ENCODE results near the gene IP6K1.
"Not testable (repeated sequence)": the region's sequence is repeated elsewhere in the genome, so short reads cannot be mapped to it uniquely, and the experiment has no call there.

Gene IP6K1

DNA sequence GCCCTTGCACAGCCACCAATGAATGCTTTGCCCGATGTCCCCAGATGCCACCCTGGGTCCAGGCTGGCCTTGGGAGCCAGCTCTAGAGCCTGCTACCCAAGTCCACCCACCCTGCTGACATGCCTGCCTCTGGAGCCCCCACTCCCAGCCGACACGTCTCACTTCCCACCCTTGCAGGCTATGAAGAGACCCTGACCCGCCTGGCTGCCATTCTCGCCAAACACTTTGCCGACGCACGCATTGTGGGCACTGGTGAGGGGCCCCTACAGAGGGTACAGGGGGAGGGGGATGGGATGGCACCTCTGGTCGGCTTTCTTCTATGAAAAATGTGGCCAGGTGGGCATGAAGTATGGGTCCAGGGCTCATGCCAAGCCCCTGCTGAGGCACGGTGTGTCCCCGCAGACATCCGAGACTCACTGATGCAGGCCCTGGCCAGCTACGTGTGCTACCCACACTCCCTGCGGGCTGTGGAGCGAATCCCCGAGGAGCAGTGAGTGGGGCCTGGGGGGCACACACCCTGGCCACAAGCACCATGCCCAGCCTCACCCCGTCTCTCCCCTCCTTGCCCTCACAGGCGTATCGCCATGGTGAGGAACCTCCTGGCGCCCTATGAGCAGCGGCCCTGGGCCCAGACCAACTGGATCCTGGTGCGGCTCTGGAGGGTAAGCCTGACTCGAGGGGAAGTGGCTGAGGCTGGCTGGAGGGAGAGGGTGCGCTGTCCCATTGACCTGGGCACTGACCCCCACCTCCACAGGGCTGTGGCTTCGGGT is 72.8 kb downstream of the IP6K1 start:
- in situ Hi-C loops (cut with MboI; ENCODE audit: low sequenced_read_pairs), result no loop called here

GRCh38 chr3:49712631-49713317 is 73.6 kb downstream of the IP6K1 start:
- in situ Hi-C loops (cut with MboI; ENCODE audit: low sequenced_read_pairs), result no loop called here

DNA sequence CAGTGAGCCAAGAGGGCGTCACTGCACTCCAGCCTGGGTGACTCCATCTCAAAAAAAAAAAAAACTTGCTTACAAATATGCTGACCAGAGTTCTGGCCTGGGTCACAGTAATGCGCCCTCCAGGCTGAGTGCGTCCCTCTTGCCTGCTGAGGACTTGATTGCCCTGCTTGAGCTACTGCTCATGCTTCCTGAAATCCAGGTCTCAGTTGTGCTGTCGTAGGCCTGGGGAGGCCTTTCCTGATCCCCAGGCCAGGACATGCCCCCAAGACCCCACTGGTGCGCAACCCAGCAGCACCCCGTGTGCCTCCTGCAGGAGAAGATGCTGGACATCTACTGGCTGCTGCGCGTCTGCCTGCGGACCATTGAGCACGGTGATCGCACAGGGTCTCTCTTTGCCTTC is 74.2 kb downstream of the IP6K1 start:
- in situ Hi-C loops (cut with MboI; ENCODE audit: low sequenced_read_pairs), result no loop called here

DNA sequence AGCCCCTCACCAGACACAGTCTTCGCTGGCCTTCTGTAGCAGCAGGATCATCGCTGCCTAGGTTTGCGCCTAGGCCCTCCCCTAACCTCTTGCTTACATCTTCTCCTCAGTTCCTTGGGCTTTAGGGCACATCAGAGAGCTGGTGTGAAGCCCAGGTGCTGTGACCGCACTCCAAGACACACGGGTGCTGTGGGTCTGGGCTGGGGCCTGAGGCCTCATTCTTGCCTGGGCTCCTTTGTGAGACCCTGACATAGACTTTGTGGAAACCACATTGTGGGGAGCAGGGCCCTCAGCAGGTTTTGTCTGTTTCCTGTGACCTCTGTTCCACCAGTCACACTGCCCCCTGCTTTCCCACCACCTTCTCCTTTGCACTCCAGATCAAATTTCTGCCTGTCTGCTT is 74.9 kb downstream of the IP6K1 start:
- in situ Hi-C loops (cut with MboI; ENCODE audit: low sequenced_read_pairs), result no loop called here

GRCh38 chr3:49709852-49710251 is 76.5 kb downstream of the IP6K1 start:
- in situ Hi-C loops (cut with MboI; ENCODE audit: low sequenced_read_pairs), result no loop called here

GRCh38 chr3:49707113-49707480 is 79.2 kb downstream of the IP6K1 start:
- in situ Hi-C loops (cut with MboI; ENCODE audit: low sequenced_read_pairs), result no loop called here

GRCh38 chr3:49706456-49707112 is 79.8 kb downstream of the IP6K1 start:
- in situ Hi-C loops (cut with MboI; ENCODE audit: low sequenced_read_pairs), result no loop called here

- in situ Hi-C loops (cut with MboI; ENCODE audit: low sequenced_read_pairs), result no loop called here
Measured at GRCh38 chr3:49705390-49705960, 80.9 kb downstream of the IP6K1 start.

DNA sequence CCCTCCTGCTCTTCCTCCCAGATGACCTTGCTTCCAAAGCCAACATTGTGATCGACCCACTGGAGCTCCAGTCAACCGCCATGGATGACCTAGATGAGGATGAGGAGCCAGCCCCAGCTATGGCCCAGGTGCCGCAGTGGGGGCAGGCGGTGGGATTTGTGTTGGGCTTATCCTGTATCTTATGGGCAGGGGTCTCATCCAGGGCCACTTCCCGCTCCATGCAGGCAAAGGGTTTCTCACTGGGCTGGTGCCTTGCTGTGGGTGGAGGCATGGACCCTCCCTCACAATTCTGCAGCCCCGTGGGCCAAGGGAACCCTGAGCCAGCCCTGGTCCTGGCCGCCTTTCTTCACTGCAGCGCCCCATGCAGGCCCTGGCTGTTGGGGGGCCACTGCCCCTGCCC is 81.7 kb downstream of the IP6K1 start:
- in situ Hi-C loops (cut with MboI; ENCODE audit: low sequenced_read_pairs), result no loop called here

GRCh38 chr3:49703956-49704355 is 82.4 kb downstream of the IP6K1 start:
- in situ Hi-C loops (cut with MboI; ENCODE audit: low sequenced_read_pairs), result no loop called here

DNA sequence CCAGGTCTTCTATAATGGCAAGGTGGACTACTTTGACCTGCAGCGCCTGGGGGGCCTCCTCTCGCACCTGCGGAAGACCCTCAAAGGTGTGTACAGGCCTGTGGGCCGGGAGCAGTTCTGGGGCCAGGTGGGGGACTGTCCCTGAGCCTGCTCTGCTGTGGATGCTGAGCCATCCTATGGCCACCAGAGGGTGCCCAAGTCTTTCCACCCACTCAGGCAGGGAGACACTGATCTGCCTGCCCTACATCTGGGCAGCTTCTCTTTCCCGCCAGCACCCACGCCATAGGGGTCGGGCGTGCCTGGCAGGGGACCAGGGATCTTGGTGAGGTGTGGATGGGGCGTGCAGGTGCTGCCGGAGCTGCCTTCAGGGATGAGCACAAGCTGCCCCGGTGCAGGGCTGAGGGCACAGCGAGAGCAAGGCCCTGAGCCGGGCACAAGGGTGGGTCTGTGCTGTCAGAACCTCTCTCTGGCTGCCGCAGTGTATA is 82.9 kb downstream of the IP6K1 start:
- in situ Hi-C loops (cut with MboI; ENCODE audit: low sequenced_read_pairs), result no loop called here

GRCh38 chr3:49702672-49703071 is 83.7 kb downstream of the IP6K1 start:
- in situ Hi-C loops (cut with MboI; ENCODE audit: low sequenced_read_pairs), result no loop called here

GRCh38 chr3:49701388-49702077 is 84.8 kb downstream of the IP6K1 start:
- in situ Hi-C loops (cut with MboI; ENCODE audit: low sequenced_read_pairs), result no loop called here

DNA sequence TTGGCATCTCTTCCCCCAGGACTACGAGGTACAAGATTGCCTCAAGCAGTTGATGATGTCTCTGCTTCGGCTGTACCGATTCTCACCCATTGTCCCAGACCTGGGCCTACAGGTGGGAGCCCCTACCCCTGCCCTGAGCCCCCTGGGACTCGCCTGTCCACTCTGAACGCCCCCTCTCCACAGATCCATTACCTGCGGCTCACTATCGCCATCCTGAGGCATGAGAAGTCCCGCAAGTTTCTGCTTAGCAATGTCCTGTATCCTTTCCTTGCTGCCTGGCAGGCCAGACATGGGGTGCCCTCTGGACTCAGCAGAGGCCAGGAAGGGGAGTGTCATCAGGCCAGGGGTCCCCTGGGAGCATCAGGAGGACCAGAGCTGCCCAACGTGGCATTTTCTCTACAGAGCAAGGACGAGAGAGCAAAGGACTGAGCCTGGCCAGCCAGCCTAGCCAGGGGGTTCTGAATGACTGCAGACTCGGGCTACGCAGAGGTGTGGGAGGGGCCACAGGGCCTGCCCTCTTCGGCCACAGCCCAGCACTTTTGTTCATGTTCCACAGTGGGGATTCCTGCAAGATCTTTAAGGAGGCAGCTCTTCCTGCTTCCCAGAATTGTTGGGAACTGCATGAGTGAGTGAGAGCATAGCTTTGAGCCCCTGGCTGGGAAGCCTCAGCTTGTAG is 85.8 kb downstream of the IP6K1 start:
- in situ Hi-C loops (cut with MboI; ENCODE audit: low sequenced_read_pairs), result no loop called here

DNA sequence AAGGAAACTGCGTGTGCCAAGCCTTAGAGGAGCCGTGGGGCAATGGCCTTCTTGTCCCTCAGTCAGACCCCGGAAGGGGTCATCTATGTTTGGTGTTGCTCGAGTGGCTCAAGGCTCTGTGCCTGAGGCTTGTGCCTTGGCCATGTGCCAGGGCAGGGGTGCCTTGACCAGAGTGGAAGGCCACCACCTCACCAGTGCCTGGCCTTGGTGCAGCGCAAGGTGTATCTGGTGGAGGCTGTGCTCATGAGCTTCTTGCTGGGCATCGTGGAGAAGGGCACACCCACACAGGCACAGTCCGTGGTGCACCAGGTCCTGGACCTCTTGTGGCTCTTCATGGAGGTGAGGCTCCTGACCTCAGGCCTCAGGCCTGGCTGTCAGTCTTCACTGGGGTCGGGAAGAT is 86.3 kb downstream of the IP6K1 start:
- in situ Hi-C loops (cut with MboI; ENCODE audit: low sequenced_read_pairs), result no loop called here

DNA sequence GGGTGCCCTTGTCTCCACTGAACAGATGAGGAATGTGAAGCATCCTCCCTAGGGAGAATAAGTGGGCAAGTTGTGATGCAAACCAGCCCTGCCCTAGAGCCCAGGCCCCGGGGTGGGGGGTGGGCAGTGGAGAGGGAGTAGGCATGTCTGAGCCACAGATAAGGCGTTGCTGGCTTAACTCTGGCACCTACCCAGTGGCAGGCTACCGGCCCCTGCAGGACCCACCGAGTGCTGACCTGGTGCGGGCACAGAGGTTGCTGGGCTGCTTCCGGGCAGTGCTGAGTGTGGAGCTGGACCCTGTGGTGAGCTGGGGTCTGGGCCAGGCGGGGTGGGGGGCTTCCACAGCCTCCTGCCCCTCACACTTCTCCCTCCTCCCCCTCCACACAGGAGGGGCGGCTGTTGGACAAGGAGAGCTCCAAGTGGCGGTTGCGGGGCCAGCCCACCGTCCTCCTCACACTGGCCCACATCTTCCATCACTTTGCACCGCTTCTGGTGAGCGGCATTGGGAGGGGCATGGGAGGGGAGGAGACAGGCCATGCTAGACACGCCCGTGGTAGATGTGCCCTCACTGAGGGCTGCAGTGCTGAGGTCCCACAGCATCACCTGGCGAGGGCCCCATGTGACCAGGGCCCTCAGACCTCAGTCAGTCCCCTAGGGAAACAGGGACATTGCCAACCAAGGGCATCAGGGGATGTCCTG is 86.9 kb downstream of the IP6K1 start:
- in situ Hi-C loops (cut with MboI; ENCODE audit: low sequenced_read_pairs), result no loop called here

- in situ Hi-C loops (cut with MboI; ENCODE audit: low sequenced_read_pairs), result not testable (repeated sequence)
Measured at GRCh38 chr3:49695350-49696015, 90.9 kb downstream of the IP6K1 start.

GRCh38 chr3:49694409-49695070 is 91.8 kb downstream of the IP6K1 start:
- in situ Hi-C loops (cut with MboI; ENCODE audit: low sequenced_read_pairs), result not testable (repeated sequence)

GRCh38 chr3:49691481-49691880 is 94.9 kb downstream of the IP6K1 start:
- in situ Hi-C loops (cut with MboI; ENCODE audit: low sequenced_read_pairs), result not testable (repeated sequence)

Measured in HL-60/S4 treated with retinoic acid at 250 ng/mL for 4 days and 3 days (cell line).